HUES64 (cell line): ENCODE measurements around the gene ELMOD3. TPM values are rescaled to one million over a fixed set of nuclear protein-coding genes. Genes with fewer than 3 reads are reported as not detected.
"Not testable (repeated sequence)": the region's sequence is repeated elsewhere in the genome, so short reads cannot be mapped to it uniquely, and the experiment has no call there.

Source experiments
- H3K27ac ChIP-seq: 2 replicates; pipeline ENCODE4 v1.7.0; 2013; ENCODE audit warnings: low read depth, low read length, inconsistent platforms
- H3K27me3 ChIP-seq: 2 replicates; pipeline ENCODE4 v1.6.1; 2013; ENCODE audit warnings: mild to moderate bottlenecking, low read length; ENCODE audit not compliant: insufficient read depth
- H3K36me3 ChIP-seq: 2 replicates; pipeline ENCODE4 v1.6.1; 2013; ENCODE audit warnings: mild to moderate bottlenecking, low read length; ENCODE audit not compliant: insufficient read depth
- H3K4me1 ChIP-seq: 2 replicates; pipeline ENCODE4 v1.6.1; 2013; ENCODE audit warnings: mild to moderate bottlenecking, low read length, moderate library complexity; ENCODE audit not compliant: insufficient read depth
- H3K4me3 ChIP-seq: 2 replicates; pipeline ENCODE4 v1.5.1; 2013; ENCODE audit warnings: mild to moderate bottlenecking, low read length, moderate library complexity
- H3K9ac ChIP-seq: 2 replicates; pipeline ENCODE4 v1.6.1; 2013; ENCODE audit warnings: mild to moderate bottlenecking, low read depth, low read length
- H3K9me3 ChIP-seq: 2 replicates; pipeline ENCODE4 v1.6.1; 2013; ENCODE audit warnings: low read depth, low read length; ENCODE audit not compliant: insufficient read depth
- WGBS: fragments of 150-250, 120-280 bp; methylation state at CpG from one replicate; pipeline ENCODE4 v1.1.7; 2013; ENCODE audit warnings: missing lambda C conversion rate; 5-methylcytosine and 5-hydroxymethylcytosine counted together
- polyA plus RNA-seq, 2 experiments: library from polyadenylated mRNA; stranded (reverse); fragments of 50-300 nt; gene quantifications; one replicate each; pipeline ENCODE4 v1.2.3, GENCODE V29; 2013

The ELMOD3 gene
- 7.1 TPM for polyA plus RNA-seq (2013, experiment 1 of 2)
- 6.6 TPM for polyA plus RNA-seq (2013, experiment 2 of 2)

DNA sequence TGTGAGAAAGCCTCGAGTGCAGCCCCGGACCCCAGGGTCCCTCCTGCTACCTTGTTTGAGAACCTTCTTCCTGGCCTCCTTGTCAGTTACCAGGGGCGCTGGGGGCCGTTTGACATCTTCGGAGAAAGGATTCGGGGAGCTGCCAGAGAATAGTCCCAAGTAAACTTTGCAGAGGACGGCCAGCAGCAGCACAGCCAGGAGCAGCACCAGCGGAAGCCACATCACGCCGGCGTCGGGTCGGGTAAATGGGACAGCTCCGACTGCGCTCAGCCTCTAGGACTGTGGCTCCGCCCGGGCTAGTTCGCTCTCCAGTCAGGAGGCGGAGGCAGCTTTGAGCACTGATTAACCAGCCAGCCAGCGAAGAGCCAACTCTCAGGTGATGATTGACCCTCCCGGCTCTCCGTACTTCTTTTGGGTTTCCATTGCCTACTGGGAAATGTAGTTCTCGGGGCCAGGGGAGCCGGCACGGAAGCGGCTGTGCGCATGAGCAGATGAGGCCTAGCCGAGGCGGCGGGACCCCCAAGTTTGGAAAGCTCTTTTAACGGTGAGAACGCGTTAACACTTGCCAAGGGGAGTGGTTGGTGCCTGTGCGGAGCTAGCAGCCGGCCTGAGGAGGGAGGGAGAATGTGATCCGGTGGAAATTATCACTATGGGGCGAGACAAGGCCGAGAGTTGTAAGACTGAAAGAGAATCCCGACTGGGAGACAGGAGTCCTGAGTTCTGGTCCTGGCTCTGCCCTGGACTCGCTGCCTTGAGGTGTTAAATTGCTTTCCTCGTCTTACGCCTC lies at the start of gene ELMOD3, which contains the start of gene RETSAT:
Gene ELMOD3 (plus strand): TSS at position 484 of the 787 bp plus-strand sequence. CDS start 2,430 bp downstream, outside the sequence.
Gene RETSAT (minus strand): TSS at position 243 of the 787 bp plus-strand sequence. CDS start 21 bp downstream, at position 222.
- Histone ChIP-seq H3K9ac (peak within 1 kb of the TSS; percentile 79), H3K9me3 (no peaks in the 10 kb centered on the region), H3K27ac (no peak within 1 kb of the TSS), H3K27me3 (no peaks in the 10 kb centered on the region), H3K36me3 (peaks cover 33% of the 10 kb centered on the region), H3K4me3 (peak within 1 kb of the TSS; percentile 92), H3K4me1 (peaks cover 8% of the 10 kb centered on the region; the same call in 1 of the 2 replicates)
- 2% methylated on average over 42 of the region's 42 CpGs for WGBS

DNA sequence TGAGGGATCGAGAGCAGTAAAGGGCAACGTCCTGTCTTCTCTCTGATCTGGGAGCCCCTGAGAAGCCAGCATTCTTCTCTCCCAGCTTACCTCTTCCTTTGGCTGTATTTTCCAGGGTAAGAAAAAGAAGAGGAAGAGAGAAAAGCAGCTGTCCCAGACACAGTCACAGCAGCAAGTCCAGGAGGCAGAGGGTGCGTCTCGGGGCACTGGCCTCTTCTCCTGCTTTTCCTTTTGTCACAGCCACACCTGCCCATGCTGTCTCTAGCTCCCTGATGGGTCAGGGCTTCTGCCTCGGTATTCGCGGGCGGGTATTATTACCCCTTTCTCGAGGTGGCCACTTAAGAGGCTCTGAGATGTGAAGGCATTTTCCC lies 47.1 kb upstream of the ELMOD3 start:
- H3K36me3 ChIP-seq: peaks cover 75% of the 10 kb centered on the region
- no peaks in the 10 kb centered on the region for H3K27me3 ChIP-seq
- no peak overlapping the region for H3K27ac ChIP-seq
- H3K9me3 ChIP-seq: no peaks in the 10 kb centered on the region
- WGBS: 95% methylated on average over 9 of the region's 9 CpGs
- H3K4me3 ChIP-seq: no peak overlapping the region
- H3K9ac ChIP-seq: no peak overlapping the region
- no peaks in the 10 kb centered on the region for H3K4me1 ChIP-seq

DNA sequence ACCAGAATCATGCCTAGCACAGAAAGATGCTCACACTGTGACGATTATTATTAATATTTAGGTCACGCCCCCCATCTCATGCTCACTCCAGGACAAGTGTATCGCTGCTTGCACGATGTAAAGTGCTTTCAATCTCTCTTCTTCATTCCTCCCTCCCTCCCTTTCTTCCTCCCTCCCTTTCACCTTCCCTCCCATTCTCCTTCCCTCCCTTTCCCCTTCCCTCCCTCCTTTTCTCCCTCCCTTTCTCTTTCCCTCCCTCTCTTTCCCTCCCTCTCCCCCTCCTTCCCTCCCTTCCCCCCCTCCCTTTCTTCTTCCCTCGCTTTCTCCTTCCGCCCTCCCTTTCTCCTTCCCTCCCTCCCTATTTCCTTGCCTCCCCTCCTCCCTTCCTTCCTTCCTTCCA lies 46.4 kb upstream of the ELMOD3 start:
- H3K4me3 ChIP-seq: no peak overlapping the region
- no peaks in the 10 kb centered on the region for H3K9me3 ChIP-seq
- no peak overlapping the region for H3K27ac ChIP-seq
- no peaks in the 10 kb centered on the region for H3K27me3 ChIP-seq
- WGBS: 89% methylated on average over 6 of the region's 6 CpGs
- no peaks in the 10 kb centered on the region for H3K4me1 ChIP-seq
- no peak overlapping the region for H3K9ac ChIP-seq
- H3K36me3 ChIP-seq: peaks cover 69% of the 10 kb centered on the region

DNA sequence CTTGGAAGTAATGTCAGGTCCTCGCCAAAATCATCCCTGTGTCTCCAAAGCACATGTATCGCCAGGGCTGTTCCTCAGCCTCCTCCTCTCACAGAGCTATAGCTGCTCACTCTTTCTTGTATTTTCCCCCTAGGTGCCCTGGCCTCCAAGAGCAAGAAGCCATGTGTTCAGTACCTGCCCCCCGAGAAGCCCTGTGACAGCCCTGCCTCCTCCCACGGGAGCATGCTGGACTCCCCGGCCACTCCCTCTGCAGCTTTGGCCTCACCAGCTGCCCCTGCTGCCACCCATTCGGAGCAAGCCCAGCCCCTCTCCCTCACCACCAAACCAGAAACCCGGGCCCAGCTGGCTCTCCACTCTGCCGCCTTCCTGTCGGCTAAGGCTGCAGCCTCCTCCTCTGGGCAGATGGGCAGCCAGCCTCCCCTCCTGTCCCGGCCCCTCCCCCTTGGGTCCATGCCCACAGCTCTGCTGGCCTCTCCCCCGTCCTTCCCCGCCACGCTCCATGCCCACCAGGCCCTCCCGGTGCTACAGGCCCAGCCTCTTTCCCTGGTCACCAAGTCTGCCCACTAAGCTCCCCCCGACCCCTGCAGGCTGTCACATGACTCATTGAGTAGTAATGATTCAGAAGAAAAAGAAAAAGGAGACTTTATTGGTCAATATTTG lies 45.5 kb upstream of the ELMOD3 start:
- no peaks in the 10 kb centered on the region for H3K9me3 ChIP-seq
- no peak overlapping the region for H3K9ac ChIP-seq
- H3K4me3 ChIP-seq: no peak overlapping the region
- peaks cover 60% of the 10 kb centered on the region for H3K36me3 ChIP-seq
- 79% methylated on average over 15 of the region's 15 CpGs for WGBS
- no peak overlapping the region for H3K27ac ChIP-seq
- no peaks in the 10 kb centered on the region for H3K27me3 ChIP-seq
- no peaks in the 10 kb centered on the region for H3K4me1 ChIP-seq

DNA sequence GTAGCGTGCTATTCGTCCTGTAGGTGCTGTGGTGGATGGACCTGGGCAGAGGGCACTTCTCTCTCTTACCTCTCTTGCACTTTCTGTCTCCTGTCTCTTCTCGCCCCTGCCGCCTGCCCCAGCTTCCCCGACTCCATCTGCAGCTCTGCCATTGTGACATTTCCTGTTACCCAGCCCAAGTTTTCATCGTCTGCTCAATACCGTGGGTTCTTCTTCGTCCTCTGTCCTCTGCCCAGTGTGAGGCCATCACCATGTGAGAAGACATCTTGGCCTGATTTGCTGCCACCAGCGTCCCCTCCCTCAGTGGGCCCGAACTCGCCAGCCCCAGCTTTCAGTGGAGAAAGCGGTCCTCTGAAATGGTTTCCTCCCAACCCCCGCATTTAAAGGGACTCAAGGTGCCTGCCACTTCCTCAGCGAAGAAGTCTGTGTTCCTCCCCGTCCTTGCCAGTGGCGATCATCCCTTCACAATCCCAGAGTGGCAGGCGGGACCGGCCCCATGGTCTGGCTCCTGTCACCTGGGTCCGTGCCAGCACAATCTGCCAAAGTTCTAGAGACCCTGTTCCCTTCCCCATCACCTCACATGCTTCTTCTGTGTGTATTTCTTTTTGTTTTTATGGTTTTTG lies 44.8 kb upstream of the ELMOD3 start:
- Histone ChIP-seq H3K4me1 (no peaks in the 10 kb centered on the region), H3K27me3 (no peaks in the 10 kb centered on the region), H3K36me3 (peaks cover 52% of the 10 kb centered on the region), H3K27ac (no peak overlapping the region; the same call in 1 of the 2 replicates), H3K4me3 (no peak overlapping the region), H3K9ac (no peak overlapping the region), H3K9me3 (no peaks in the 10 kb centered on the region)
- WGBS: 75% methylated on average over 19 of the region's 19 CpGs

DNA sequence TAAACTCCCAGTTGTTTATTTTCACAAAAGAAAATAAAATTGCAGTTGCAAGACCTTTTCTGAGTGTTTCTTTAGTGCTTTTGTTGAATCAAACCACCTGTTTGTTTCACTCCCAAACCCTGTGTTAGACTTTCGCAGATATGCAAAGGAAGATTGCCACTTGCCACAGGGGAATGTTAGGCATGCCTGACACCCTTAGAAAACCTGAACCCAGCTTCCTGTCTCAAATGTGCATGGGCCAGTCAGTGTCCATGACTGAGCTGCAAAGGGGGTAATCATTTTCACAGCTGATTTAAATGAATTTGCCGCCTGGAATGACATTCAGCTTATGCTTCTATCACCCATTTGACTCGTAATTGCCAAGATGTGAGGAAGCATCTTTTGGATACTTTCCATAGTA lies 44.2 kb upstream of the ELMOD3 start:
- no peak overlapping the region; the same call in 1 of the 2 replicates for H3K27ac ChIP-seq

DNA sequence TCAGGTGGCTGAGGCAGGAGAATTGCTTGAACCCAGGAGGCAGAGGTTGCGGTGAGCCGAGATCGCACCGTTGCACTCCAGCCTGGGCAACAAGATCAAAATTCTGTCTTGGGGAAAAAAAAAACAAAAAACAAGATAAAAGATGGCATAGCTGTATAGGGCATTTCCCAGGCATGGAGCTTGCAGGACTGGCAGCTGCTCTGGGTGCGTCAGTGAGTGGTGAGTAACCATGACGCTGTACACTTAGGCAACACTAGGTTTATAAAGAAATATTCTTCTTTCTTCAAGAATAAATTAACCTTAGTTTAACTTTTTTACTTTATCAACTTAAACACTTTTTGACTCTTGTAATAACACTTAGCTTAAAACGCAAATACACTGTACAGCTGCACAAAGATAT lies 42.2 kb upstream of the ELMOD3 start:
- no peak overlapping the region for H3K4me3 ChIP-seq
- no peaks in the 10 kb centered on the region for H3K4me1 ChIP-seq
- no peaks in the 10 kb centered on the region for H3K27me3 ChIP-seq
- peaks cover 33% of the 10 kb centered on the region for H3K36me3 ChIP-seq
- no peak overlapping the region for H3K9ac ChIP-seq
- 94% methylated on average over 7 of the region's 7 CpGs for WGBS
- no peaks in the 10 kb centered on the region for H3K9me3 ChIP-seq
- H3K27ac ChIP-seq: no peak overlapping the region

More for the DNA sequence above, 44.2 kb upstream of the ELMOD3 start:
- Histone ChIP-seq H3K4me3 (no peak overlapping the region), H3K9ac (no peak overlapping the region), H3K9me3 (no peaks in the 10 kb centered on the region), H3K4me1 (no peaks in the 10 kb centered on the region), H3K36me3 (peaks cover 47% of the 10 kb centered on the region), H3K27me3 (no peaks in the 10 kb centered on the region)
- 97% methylated on average over 3 of the region's 3 CpGs for WGBS

DNA sequence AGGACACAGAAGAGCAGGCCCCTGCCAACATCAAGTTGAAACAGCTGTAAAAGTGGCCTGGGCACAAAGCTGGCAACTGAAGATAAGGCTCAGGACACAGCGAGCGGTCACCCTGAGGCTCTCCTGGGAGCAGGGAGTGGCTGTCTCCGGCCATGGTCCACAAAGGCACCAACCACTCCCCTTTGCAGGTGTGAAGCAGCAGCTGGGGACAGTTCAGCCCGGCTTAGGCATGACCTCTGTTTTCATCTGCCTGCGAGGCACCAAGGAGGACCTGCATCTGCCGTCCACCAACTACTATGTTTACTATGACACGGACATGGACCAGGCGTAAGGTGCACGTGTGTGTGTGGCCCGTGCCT lies 39.7 kb upstream of the ELMOD3 start:
- Histone ChIP-seq H3K36me3 (peaks cover 26% of the 10 kb centered on the region), H3K9me3 (no peaks in the 10 kb centered on the region), H3K27me3 (no peaks in the 10 kb centered on the region), H3K4me3 (no peak overlapping the region), H3K9ac (no peak overlapping the region), H3K27ac (no peak overlapping the region), H3K4me1 (no peaks in the 10 kb centered on the region)
- WGBS: 93% methylated on average over 10 of the region's 10 CpGs

DNA sequence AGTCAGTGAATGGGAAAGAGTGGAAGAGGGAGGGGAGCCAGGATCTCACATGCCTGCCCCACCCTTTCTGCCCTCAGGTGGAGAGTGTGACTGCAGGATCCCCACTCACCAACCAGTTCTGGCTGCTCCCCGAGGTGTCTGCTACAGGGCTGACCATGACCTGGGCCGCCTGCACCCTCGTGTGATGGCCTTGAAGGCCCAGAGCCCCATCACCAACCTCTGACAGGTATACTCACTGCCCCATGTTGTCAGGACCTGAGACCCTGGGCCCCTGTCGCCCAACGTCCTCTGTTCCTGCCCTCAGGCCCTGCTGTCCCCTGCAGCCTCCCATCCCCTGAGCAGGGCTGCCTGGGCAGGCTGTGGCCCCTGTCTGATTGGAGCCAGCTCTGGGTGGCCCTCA lies 38.6 kb upstream of the ELMOD3 start:
- not testable (repeated sequence) for H3K9ac ChIP-seq, H3K4me1 ChIP-seq, H3K9me3 ChIP-seq, H3K27me3 ChIP-seq, H3K27ac ChIP-seq, H3K4me3 ChIP-seq
- H3K36me3 ChIP-seq: peaks cover 26% of the 10 kb centered on the region
- 84% methylated on average over 3 of the region's 5 CpGs for WGBS

DNA sequence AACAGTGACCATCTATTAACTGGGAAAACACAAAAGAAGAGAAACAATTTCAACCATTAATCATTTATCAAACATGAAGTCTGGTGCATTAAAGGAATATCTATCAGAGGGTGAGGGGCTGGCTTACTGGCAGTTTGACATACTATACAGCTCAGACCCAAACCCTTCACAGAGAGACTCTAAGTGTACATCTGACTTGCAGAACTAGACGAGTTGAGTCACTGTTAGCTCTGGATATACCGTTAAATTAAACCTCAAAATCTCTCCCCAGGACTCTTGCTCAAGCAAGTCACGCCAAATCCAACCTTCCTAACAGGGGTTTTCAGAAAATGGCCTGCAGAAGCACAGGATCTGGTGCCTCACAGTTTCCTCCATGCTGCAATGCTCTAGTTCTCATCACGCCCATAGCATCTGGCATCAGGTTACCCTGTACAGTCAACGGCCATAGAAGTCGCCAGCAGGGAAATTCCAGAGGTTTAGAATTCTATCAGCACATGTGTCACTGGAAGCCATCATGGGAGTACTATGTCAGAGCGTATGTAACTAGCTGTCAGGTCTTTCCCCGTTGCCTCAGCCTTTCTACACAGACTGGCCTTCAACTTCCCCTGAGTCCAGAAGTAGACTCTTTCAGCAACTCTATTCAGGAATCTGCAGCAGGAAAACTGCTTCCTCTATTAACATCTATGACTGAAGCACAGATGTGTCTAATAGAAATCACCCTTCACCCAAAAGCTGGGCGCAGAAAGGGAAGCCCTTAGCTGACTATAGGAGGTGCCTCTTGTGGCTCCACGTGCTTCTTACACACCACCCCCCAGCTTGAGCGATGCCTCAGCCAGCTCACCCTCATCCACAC lies 36.1 kb upstream of the ELMOD3 start:
- H3K9me3 ChIP-seq: no peaks in the 10 kb centered on the region
- H3K9ac ChIP-seq: no peak overlapping the region
- H3K4me3 ChIP-seq: no peak overlapping the region
- H3K36me3 ChIP-seq: peaks cover 51% of the 10 kb centered on the region
- no peak overlapping the region for H3K27ac ChIP-seq
- WGBS: 92% methylated on average over 11 of the region's 11 CpGs
- no peaks in the 10 kb centered on the region for H3K27me3 ChIP-seq
- no peaks in the 10 kb centered on the region for H3K4me1 ChIP-seq
